Testis (tissue), 2 donors: ENCODE data around the gene FBXW8.

Experiments
- POLR2A ChIP-seq: fragments of 450-650 bp; IDR thresholded peaks from one replicate; pipeline ENCODE4 v1.6.1; 2017; ENCODE audit warnings: antibody characterized with exemption, mild to moderate bottlenecking, moderate library complexity
- TF ChIP-seq, protein P1 (sequence below), 3 experiments: fragments of 450-650 bp in 2 of 3; fragments of 200-600 bp in 1 of 3; sonication (generic) in 1 of 3; IDR thresholded peaks; one replicate each; pipeline ENCODE4 v1.5.1; 2016 to 2019; ENCODE audit warnings: antibody characterized with exemption in 3 of 3, mild to moderate bottlenecking in 2 of 3, moderate library complexity in 1 of 3

DNA sequence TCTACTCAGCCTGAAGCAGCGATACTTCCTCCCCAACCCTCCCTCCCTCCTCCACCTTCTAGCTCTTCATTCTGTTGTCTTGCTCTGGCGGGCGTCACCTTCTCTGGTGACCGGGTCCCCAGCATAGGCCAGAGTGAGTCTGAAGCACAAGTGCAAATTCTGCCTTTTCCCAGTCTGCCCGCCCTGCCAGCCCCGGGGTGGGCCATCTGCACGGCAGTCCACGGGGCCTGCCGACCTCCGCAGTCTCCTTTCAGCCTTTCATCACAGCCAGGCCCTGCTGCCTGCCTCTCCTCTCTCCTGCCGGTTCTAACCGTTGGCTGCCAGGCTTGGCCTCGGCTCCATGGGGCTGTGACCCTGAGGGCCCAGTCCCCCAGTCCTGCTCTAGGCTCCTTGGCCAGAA, 129.7 kb downstream of the FBXW8 start:
- TF ChIP-seq, protein P1, sequence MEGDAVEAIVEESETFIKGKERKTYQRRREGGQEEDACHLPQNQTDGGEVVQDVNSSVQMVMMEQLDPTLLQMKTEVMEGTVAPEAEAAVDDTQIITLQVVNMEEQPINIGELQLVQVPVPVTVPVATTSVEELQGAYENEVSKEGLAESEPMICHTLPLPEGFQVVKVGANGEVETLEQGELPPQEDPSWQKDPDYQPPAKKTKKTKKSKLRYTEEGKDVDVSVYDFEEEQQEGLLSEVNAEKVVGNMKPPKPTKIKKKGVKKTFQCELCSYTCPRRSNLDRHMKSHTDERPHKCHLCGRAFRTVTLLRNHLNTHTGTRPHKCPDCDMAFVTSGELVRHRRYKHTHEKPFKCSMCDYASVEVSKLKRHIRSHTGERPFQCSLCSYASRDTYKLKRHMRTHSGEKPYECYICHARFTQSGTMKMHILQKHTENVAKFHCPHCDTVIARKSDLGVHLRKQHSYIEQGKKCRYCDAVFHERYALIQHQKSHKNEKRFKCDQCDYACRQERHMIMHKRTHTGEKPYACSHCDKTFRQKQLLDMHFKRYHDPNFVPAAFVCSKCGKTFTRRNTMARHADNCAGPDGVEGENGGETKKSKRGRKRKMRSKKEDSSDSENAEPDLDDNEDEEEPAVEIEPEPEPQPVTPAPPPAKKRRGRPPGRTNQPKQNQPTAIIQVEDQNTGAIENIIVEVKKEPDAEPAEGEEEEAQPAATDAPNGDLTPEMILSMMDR (IDR thresholded peaks at IDR 0.05): no peak
- TF ChIP-seq POLR2A: no peak
